HG03378 (cell line): ENCODE results near the gene GPR65.
"Not testable (repeated sequence)": the region's sequence is repeated elsewhere in the genome, so short reads cannot be mapped to it uniquely, and the experiment has no call there.

Experiments
- ATAC-seq: cut with Tn5 transposase; IDR thresholded peaks from one replicate; pipeline ENCODE4 v1.9.1; 2021; ENCODE audit warnings: mild to moderate bottlenecking, moderate library complexity; ENCODE audit not compliant: unreplicated experiment

The GPR65 gene

GRCh38 chr14:88003425-88003824, 1.5 kb upstream of the GPR65 start:
- ATAC-seq = no peak

GRCh38 chr14:88004506-88005036, 364 bp upstream of the GPR65 start:
- ATAC-seq = no peak

DNA sequence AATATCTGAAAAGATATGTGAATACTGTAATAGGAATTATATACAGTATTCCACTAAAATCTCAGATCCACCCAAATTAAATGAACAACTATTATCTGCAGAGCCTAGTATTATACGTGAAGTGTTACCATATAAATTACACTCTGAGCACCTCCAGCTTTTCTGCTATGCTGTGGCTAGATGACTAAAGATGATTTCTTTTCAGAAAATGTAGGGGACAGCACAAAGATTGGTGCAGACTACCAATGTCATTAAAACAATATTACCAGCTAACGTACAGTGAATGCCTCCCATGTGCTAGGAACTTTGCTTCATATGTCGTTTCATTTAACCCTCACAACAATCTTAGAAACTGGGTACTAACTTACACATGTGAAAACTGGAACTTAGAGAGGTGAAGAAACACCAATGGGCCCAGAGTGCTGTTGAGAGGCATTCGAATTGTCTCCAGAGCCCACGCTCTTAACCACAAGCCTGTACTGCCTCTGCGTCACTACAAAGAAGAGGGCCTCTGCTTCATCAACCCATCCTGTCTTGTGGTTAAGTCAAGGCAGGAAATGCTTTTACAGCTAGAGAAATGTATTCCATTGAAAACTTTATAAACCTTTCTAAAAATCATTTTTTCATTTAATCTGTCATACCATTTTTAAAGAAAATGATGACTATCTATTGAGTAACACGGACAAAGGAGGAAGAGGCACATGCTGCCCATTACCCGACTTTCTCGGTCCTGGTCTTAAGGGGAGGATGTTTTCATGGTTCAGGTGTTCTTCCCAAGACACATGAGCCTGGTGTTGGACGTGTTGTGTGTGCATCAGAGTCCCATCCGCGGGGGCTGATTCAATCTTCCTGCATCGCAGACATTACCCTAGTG, 1.3 kb downstream of the GPR65 start:
- peak; percentile 94 for ATAC-seq

DNA sequence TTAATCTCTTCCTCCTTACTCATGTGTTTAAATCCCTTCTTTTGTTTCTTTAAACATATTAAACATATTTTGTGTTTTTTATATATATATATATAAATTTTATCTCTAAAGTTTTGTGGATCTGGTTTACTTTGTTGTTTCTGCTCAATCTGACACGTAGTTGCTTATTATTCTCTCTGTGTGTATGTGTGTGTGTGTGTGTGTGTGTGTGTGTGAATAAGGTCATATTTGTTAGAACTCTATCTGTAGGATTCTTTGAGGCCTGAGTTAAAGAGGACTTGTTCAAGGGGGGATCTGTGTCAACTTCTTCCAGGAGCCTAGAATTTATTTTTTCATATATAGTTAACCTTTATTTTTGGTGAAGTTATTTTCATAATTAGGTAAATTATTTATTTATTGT, 2.7 kb downstream of the GPR65 start:
- ATAC-seq = no peak

DNA sequence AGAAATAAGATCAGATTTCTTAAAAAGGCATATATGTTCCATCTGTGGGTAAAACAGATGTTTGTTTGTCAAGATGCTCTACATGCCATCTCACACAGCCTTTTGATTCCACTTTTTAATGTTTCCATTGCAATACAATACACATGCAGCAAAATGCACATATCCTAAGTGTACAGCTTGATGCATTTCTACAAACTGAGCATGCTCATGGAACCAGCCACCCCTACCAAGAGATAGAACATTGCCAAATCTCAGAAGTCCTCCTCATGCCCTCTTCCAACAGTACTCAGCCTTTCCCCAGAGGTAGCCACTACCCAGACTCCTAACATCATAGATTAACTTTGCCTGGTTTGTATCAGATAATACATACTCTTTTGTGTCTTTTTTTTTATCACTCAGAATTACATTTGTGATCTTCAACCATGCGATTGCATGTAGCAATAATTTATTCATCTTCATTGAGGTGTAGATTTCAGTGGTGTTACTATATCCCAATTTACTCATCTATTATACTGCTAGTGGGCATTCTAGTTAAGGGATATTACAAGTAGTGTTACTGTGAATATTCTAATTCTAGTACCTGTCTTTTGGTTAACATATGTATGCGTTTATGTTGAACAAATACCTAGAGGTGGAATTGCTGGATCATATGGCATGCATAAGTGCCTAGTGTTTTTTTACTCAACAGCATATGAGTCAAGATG, 3.3 kb downstream of the GPR65 start:
- no peak for ATAC-seq

DNA sequence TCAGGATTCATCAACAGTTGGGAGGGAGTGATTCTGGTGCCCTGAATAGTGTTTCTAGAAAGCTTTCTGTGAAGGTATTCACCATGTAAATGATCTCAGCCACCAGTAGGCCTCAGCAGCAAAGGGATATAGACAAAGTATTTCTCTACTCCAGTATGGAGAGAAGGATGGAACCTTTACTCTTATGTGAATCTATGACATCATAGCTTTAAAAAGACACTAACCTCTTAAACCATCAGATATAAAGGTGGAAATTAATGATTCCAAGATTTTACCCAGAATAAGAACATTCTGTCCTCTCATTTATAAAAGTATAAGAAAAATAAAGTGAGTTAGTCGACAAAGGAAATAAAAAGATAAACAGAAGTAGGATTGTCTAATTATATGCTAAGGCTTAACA, 4.6 kb downstream of the GPR65 start:
- ATAC-seq = no peak

- ATAC-seq = no peak
Measured at GRCh38 chr14:88010331-88010730, 5.4 kb downstream of the GPR65 start.

- no peak for ATAC-seq
Measured at GRCh38 chr14:88012495-88012894, 7.6 kb downstream of the GPR65 start.

DNA sequence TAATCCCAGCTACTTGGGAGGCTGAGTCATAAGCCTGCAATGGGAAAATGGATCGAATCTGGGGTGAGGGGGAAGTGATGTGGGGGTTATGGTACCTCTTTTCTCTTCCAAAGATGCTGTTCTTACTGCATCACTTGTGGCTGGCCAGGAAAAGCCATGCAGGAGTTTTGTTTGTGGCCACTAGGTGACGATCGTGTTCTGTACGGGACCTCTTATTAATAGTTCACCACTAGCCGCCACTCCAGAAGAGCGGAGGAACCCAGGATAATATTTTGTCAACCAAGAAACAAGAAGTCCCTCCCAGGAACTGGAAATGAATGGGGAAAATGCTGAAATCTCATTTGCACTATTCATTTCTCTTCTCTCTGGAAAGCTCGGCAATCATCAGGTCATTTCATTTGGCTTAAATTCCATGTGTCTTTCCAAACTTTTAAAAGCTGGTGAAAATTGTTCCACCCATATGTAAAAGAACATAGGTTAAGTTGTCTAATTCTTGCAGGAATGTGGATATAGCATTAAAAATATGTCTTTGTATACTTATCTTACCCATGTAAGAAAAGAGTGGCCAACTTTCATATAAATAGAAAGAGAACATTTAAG, 8.9 kb downstream of the GPR65 start:
- peak; percentile 76 for ATAC-seq

DNA sequence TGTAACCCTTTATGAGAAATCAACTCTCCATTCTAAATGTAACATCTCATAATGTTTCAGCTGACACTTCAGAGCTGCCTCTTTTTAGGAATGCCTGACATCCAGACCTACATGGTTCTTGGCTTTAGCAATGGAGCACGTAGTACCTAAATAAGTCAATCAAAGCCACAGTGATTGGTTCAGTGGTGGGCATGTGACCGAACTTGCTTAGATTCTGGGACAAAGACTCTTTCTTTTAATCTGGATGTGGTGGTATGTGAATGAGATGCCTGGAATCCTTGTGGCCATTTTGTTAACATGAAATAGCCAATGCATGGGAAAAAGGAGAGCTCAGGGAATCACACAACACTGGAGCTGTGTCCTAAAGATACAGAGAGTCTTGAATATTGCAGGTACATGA, 11.8 kb downstream of the GPR65 start:
- no peak for ATAC-seq

DNA sequence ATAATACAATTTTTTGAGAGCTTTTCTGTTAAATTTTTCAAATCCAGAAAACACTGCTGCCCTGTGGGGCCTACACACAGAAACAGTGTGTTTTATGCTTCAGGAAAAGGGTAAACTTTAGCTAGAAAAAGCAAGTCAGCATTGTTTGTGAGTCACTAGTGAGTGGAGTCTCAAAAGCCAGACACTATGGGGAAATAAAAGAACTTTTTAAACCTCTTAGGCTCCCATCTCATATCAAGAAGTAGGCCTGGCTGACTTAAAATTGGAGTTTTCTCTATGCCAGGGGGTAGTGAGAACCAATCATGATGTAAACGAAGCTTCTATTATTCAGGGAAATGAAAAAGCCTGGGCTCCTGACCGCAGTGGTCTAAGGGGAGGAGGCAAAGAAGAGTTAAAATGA, 12.6 kb downstream of the GPR65 start:
- no peak for ATAC-seq

DNA sequence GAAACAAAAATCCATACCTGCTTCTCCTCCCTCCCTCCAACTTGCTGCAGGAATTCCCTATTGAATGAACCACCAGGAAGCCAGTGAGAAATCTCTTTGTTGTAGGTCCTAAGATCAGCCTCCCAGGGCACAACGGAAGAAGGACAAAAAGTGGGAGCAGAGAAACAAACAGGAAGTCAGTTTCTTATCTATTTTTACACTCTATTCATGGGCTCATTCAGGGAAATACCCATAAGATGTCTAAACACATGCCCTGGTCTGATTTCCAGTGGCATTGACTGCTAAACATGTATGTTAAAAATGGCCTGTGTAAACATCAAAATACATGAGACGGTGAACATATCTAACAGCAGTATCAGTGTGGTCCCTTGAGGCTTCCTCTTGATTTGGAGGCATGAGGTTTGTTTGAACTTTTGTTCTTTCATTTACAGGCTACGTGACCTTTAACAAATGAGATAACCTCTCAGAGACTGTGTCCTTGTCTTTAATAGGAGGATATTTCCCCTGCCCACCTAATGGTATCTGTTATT, 18.8 kb downstream of the GPR65 start:
- peak; percentile 55 for ATAC-seq

GRCh38 chr14:88024252-88025086, 19.5 kb downstream of the GPR65 start:
- not testable (repeated sequence) for ATAC-seq

- ATAC-seq = no peak
Measured at GRCh38 chr14:88025313-88025712, 20.4 kb downstream of the GPR65 start.

- ATAC-seq = peak; percentile 55
Measured at GRCh38 chr14:88026890-88027289, 22.0 kb downstream of the GPR65 start.

GRCh38 chr14:88029500-88029899, 24.6 kb downstream of the GPR65 start:
- no peak for ATAC-seq

- no peak for ATAC-seq
Measured at GRCh38 chr14:88030079-88030478, 25.1 kb downstream of the GPR65 start.

DNA sequence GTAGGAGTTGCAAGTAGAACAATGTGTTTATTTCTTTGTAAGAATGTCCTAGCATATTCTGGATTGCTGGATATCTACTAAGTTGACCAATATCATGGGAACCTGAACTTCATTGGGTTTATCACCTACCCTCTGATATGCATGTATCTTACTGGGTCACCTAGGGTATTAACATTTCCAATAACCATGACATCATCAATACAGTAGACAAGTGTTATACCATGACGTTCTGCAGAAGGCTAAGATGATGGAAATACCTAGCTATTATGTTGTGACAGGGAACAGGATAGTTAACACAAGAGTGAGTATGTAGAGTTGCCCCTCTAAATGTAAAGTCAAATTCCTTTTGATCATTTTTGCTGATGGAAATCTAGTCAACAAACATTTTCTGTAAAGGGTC, 26.0 kb downstream of the GPR65 start:
- no peak for ATAC-seq

DNA sequence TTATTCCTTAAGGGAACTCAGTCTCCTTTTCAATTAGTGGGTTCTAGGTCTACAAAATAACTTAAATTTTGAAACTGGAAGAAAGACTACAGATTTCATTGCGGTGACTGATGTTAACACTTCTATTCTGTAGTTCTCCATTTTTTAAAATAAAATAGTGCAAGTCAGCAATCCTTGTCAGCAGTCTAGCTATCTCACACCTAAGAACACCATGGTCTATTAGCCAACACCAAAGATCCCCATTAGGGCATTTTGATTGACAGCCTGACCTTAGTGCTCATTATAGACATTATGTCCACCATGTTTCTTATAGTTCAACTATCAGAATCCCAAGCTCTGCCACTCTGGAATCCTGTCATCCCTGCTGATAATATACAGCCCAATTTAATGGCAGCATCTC, 27.4 kb downstream of the GPR65 start:
- no peak for ATAC-seq

GRCh38 chr14:88034076-88034475, 29.1 kb downstream of the GPR65 start:
- no peak for ATAC-seq
